Testis (tissue), 3 donors: ENCODE results near the gene ACOT12. TPM values are rescaled to one million over a fixed set of nuclear protein-coding genes. Genes with fewer than 3 reads are reported as not detected.

ENCODE experiments used
- DNase-seq: peaks from one replicate; pipeline ENCODE4 v3.0.0-alpha.2; 2019
- H3K27ac ChIP-seq, 2 donors: fragments of 200-600 bp; sonication (generic); one replicate each; pipeline ENCODE4 v1.5.1; 2019
- H3K27me3 ChIP-seq: fragments of 200-600 bp; sonication (generic); one replicate; pipeline ENCODE4 v1.5.1; 2019
- H3K36me3 ChIP-seq: fragments of 200-600 bp; sonication (generic); one replicate; pipeline ENCODE4 v1.5.1; 2017; ENCODE audit warnings: low read depth; ENCODE audit errors: missing control alignments
- H3K4me1 ChIP-seq: fragments of 200-600 bp; sonication (generic); one replicate; pipeline ENCODE4 v1.5.1; 2019
- H3K4me3 ChIP-seq, 2 donors: fragments of 200-600 bp; sonication (generic); one replicate each; pipeline ENCODE4 v1.5.1; 2017 to 2019
- H3K9me3 ChIP-seq: fragments of 200-600 bp; sonication (generic); one replicate; pipeline ENCODE4 v1.5.1; 2017
- CTCF ChIP-seq, 3 experiments: fragments of 450-650 bp in 2 of 3; fragments of 200-600 bp in 1 of 3; sonication (generic) in 1 of 3; IDR thresholded peaks; one replicate each; pipeline ENCODE4 v1.5.1; 2016 to 2019; ENCODE audit warnings: antibody characterized with exemption in 3 of 3, mild to moderate bottlenecking in 2 of 3, moderate library complexity in 1 of 3
- POLR2A ChIP-seq: fragments of 450-650 bp; IDR thresholded peaks from one replicate; pipeline ENCODE4 v1.6.1; 2017; ENCODE audit warnings: antibody characterized with exemption, mild to moderate bottlenecking, moderate library complexity
- WGBS, 2 donors: methylation state at CpG; one replicate each; pipeline ENCODE4 v1.1.5; 2018; 5-methylcytosine and 5-hydroxymethylcytosine counted together
- intact Hi-C: fragments of 100-400 bp; cut with DNase I; formaldehyde crosslinking; loops from one replicate; pipeline ENCODE4 v1.15.1; 2023; ENCODE audit warnings: low total_unique reads
- polyA plus RNA-seq: library from polyadenylated mRNA; stranded (reverse); fragments of 350-450 nt; fragmentation: Illumina TruSeq; extraction: RNeasy Lipid Tissue Mini Kit (QIAGEN cat#74804); gene quantifications from one replicate; pipeline ENCODE4 v1.2.3, GENCODE V29; 2014; ENCODE audit warnings: low read depth, low replicate concordance; ENCODE audit not compliant: insufficient read depth
- total RNA-seq, 2 donors: library from RNA; depleted of rRNA; stranded (reverse); fragments of >200 nt; gene quantifications; one replicate each; pipeline ENCODE4 v1.2.3, GENCODE V29; 2016

The ACOT12 gene
- total and polyA plus RNA-seq, 3 donors from 2014 or later: 0.31 to 0.87 (median 0.44) TPM

- DNase-seq: no peak
- H3K27ac ChIP-seq: no peak overlapping the region
- H3K9me3 ChIP-seq: no peaks in the 10 kb centered on the region
- H3K36me3 ChIP-seq: no peaks in the 10 kb centered on the region
- H3K27me3 ChIP-seq: no peaks in the 10 kb centered on the region
- no peak for TF ChIP-seq POLR2A
- no peaks in the 10 kb centered on the region for H3K4me1 ChIP-seq
- no peak overlapping the region for H3K4me3 ChIP-seq
- WGBS, 2 donors: 57 to 59% methylated on average over 4 of the region's 4 CpGs
- intact Hi-C loops: no loop called here
Measured at GRCh38 chr5:81288021-81288433, 105.9 kb downstream of the ACOT12 start.

GRCh38 chr5:81286059-81286617 lies 107.8 kb downstream of the ACOT12 start:
- DNase-seq: no peak
- WGBS, 2 donors: 65 to 76% methylated on average over 3 of the region's 3 CpGs
- H3K27me3 ChIP-seq: no peaks in the 10 kb centered on the region
- H3K27ac ChIP-seq: no peak overlapping the region
- no peaks in the 10 kb centered on the region for H3K36me3 ChIP-seq
- intact Hi-C loops: no loop called here
- no peaks in the 10 kb centered on the region for H3K4me1 ChIP-seq
- TF ChIP-seq POLR2A (no peak), CTCF (IDR thresholded peaks at IDR 0.05) (no peak)
- no peak overlapping the region for H3K4me3 ChIP-seq
- no peaks in the 10 kb centered on the region for H3K9me3 ChIP-seq

GRCh38 chr5:81283976-81284375 lies 110.0 kb downstream of the ACOT12 start:
- no peak for TF ChIP-seq CTCF (IDR thresholded peaks at IDR 0.05)
- H3K9me3 ChIP-seq: no peaks in the 10 kb centered on the region
- WGBS, 2 donors: 45 to 79% methylated on average over 1 of the region's 1 CpG
- no peak for DNase-seq
- no peaks in the 10 kb centered on the region for H3K27me3 ChIP-seq
- intact Hi-C loops: no loop called here
- H3K4me1 ChIP-seq: no peaks in the 10 kb centered on the region
- no peak overlapping the region for H3K27ac ChIP-seq
- H3K4me3 ChIP-seq: no peak overlapping the region
- no peaks in the 10 kb centered on the region for H3K36me3 ChIP-seq

Other genes with a start within 250 kb of the ACOT12 start
- gene CKMT2, start 160.8 kb downstream of the ACOT12 start, total RNA-seq: 10 to 100 TPM; 25.4 to 27.6 TPM
- 13.7 TPM for gene CKMT2, start 160.8 kb downstream of the ACOT12 start, polyA plus RNA-seq
- gene ZCCHC9, start 92.5 kb downstream of the ACOT12 start, total RNA-seq: 10 to 100 TPM; 18.6 to 21.0 TPM
- gene ZCCHC9, start 92.5 kb downstream of the ACOT12 start, polyA plus RNA-seq: 23.7 TPM